ENCODE data around the gene ZNF407. TPM values are rescaled to one million over a fixed set of nuclear protein-coding genes. Genes with fewer than 3 reads are reported as not detected.

Gene ZNF407
- total RNA-seq, 4 donors from 2014 or later = 18.1 to 29.1 (median 19.7) TPM

DNA sequence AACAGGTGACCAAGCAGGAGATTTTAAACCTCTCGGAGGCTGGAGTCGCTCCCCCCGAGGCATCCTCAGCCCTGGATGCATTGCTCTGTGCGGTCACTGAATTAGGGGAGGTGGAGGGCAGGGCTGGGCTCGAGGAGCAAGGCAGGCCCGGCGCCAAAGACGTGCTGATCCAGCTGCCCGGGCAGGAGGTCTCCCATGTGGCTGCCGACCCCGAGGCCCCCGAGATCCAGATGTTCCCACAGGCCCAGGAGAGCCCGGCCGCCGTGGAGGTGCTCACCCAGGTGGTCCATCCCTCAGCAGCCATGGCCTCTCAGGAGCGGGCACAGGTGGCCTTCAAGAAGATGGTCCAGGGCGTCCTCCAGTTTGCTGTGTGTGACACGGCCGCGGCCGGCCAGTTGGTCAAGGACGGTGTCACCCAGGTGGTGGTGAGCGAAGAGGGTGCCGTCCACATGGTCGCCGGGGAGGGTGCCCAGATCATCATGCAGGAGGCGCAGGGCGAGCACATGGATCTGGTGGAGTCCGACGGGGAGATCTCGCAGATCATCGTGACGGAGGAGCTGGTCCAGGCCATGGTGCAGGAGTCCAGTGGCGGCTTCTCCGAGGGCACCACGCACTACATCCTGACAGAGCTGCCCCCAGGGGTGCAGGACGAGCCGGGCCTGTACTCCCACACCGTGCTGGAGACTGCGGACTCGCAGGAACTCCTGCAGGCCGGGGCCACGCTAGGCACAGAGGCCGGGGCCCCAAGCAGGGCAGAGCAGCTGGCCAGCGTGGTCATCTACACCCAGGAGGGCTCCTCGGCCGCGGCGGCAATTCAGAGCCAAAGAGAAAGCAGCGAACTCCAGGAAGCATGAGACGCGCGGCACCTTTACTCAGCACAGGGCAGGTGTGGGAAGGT, 466.2 kb downstream of the ZNF407 start:
- no peak for ATAC-seq
- Histone ChIP-seq H3K27ac (no peak overlapping the region), H3K27me3 (no peaks in the 10 kb centered on the region), H3K4me1 (no peaks in the 10 kb centered on the region), H3K9me3 (peaks cover 0 to under 1% (median 0%) of the 10 kb centered on the region in 3 donors), H3K36me3 (peaks cover 0 to 31% of the 10 kb centered on the region in 2 donors), H3K4me3 (no peak overlapping the region)
- WGBS, 2 donors (ENCODE audit: low coverage in 1 of 2) = 100% methylated on average over 5 of the region's 53 CpGs; no CpG with 5 or more reads in 1 of the 2 donors
- TF ChIP-seq, protein P1, sequence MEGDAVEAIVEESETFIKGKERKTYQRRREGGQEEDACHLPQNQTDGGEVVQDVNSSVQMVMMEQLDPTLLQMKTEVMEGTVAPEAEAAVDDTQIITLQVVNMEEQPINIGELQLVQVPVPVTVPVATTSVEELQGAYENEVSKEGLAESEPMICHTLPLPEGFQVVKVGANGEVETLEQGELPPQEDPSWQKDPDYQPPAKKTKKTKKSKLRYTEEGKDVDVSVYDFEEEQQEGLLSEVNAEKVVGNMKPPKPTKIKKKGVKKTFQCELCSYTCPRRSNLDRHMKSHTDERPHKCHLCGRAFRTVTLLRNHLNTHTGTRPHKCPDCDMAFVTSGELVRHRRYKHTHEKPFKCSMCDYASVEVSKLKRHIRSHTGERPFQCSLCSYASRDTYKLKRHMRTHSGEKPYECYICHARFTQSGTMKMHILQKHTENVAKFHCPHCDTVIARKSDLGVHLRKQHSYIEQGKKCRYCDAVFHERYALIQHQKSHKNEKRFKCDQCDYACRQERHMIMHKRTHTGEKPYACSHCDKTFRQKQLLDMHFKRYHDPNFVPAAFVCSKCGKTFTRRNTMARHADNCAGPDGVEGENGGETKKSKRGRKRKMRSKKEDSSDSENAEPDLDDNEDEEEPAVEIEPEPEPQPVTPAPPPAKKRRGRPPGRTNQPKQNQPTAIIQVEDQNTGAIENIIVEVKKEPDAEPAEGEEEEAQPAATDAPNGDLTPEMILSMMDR (IDR thresholded peaks at IDR 0.05) = no peak
- TF ChIP-seq POLR2A (IDR thresholded peaks at IDR 0.05) = no peak
- TF ChIP-seq POLR2AphosphoS5 (IDR thresholded peaks at IDR 0.05) = no peak
- TF ChIP-seq EP300 (IDR thresholded peaks at IDR 0.05) = no peak

- Histone ChIP-seq H3K4me3 (no peak overlapping the region), H3K9me3 (peaks cover 0 to 4% (median 0%) of the 10 kb centered on the region in 3 donors), H3K27ac (no peak overlapping the region), H3K27me3 (no peaks in the 10 kb centered on the region), H3K36me3 (peaks cover 0 to 31% of the 10 kb centered on the region in 2 donors), H3K4me1 (no peaks in the 10 kb centered on the region)
- TF ChIP-seq POLR2A (IDR thresholded peaks at IDR 0.05) (no peak), EP300 (IDR thresholded peaks at IDR 0.05) (no peak), POLR2AphosphoS5 (IDR thresholded peaks at IDR 0.05) (no peak)
- TF ChIP-seq, protein P1 (IDR thresholded peaks at IDR 0.05) = no peak
- ATAC-seq = no peak
- 80% methylated on average over 1 of the region's 16 CpGs; no CpG with 5 or more reads in 1 of the 2 donors for WGBS, 2 donors (ENCODE audit: low coverage in 1 of 2)
These were observed 466.8 kb downstream of the ZNF407 start for GRCh38 chr18:75064513-75064905.

DNA sequence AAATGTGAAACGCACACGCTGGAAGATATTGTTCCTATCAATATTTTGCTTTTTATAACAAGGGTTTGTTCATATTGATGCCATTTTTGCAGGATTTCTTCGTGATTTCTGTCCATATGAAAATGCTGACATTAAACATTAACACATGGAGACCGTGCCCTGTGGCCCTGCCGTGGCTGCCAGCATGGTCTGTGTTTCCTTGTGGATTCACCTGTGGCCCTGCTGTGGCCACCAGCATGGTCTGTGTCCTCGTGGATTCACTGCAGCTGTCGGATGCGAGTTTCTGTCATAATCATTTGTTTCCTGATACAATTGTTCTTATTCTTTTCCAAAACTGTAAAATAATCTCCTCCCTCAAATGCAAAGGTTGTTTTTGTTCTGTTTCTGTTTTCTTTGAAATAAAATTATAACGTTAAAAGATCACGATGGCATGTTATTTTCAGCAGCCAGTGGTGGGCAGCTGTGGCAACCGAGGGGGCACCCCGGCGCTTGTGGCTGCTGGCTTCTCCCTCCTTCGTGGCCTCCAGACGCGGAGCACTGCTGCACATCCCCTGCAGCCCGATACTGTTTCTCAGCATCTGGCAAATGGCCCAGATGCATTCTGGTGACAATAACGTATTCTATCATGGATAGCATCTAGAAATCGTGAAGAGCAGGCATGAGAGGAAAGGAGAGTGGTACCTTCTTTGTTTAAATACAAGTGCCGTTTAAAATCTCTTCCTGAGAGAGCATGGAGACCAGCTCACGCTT, 467.8 kb downstream of the ZNF407 start:
- no peak for ATAC-seq
- no peak for TF ChIP-seq POLR2A (IDR thresholded peaks at IDR 0.05)
- TF ChIP-seq, protein P1 (IDR thresholded peaks at IDR 0.05) = no peak
- TF ChIP-seq POLR2AphosphoS5 (IDR thresholded peaks at IDR 0.05) = no peak
- TF ChIP-seq EP300 (IDR thresholded peaks at IDR 0.05) = no peak
- Histone ChIP-seq H3K4me1 (no peaks in the 10 kb centered on the region), H3K27me3 (no peaks in the 10 kb centered on the region), H3K9me3 (peaks cover 0 to 8% (median 0%) of the 10 kb centered on the region in 3 donors), H3K27ac (no peak overlapping the region), H3K4me3 (no peak overlapping the region), H3K36me3 (peaks cover 0 to 31% of the 10 kb centered on the region in 2 donors)
- WGBS, 2 donors (ENCODE audit: low coverage in 1 of 2) = 84 to 86% methylated on average over 5 to 21 of the region's 21 CpGs

DNA sequence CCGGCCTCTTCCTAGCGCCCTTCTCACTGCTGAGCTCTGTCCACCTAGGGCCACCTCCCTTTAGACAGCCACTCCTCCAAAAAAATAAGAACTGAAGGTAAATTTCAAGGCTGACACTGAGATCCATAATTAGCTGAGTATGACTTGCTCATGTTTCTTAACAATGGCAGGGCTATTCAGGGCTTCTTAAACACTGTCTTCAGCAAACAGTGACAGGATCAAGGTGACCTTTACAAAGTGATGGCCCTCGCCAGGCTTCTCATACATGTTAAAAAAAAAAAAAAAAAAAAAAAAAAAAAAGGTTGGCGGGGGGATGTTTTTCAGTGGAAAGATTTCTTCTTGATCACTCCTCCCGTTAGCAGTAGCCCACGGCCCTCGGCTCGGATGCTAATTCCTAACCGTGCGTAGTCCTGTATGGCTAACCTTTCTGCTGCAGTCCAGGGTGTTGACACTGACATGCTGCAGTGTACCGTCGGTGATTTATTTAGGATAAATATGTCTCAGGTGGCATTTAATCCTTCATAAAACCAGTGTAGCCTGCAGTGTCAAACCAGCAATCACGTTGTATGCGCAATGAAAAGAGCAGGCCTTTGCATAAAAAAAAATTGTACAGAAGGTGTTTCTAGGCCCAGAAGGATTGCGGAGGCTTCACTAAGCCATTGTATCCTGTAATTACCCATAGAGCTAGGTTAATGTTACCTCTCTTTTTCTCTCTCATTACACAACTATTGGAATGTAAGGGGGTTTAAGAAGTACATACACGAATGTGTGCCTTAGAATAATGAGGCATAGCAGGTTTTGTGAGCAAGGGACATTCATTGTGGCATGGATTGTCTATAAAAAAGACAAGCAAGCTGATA, 468.6 kb downstream of the ZNF407 start:
- 86 to 94% methylated on average over 10 to 12 of the region's 16 CpGs for WGBS, 2 donors (ENCODE audit: low coverage in 1 of 2)

More for the DNA sequence above, 468.6 kb downstream of the ZNF407 start:
- Histone ChIP-seq H3K4me3 (no peak overlapping the region), H3K36me3 (peaks cover 0 to 31% of the 10 kb centered on the region in 2 donors), H3K9me3 (peaks cover 0 to 16% (median 0%) of the 10 kb centered on the region in 3 donors), H3K27ac (no peak overlapping the region), H3K4me1 (no peaks in the 10 kb centered on the region), H3K27me3 (no peaks in the 10 kb centered on the region)
- TF ChIP-seq, protein P1 (IDR thresholded peaks at IDR 0.05) = no peak
- TF ChIP-seq EP300 (IDR thresholded peaks at IDR 0.05) (no peak), POLR2AphosphoS5 (IDR thresholded peaks at IDR 0.05) (no peak), POLR2A (IDR thresholded peaks at IDR 0.05) (no peak)
- ATAC-seq = no peak

All from gastroesophageal sphincter (tissue), 4 donors.